ENCODE data around the gene POLG. TPM values are rescaled to one million over a fixed set of nuclear protein-coding genes. Genes with fewer than 3 reads are reported as not detected.

The POLG gene
- total and polyA plus RNA-seq, 2 of the 13 experiments (the other 11 are each of a cell fraction or from before 2014, with no cell fraction given), result 26.6 to 35.5 TPM

DNA sequence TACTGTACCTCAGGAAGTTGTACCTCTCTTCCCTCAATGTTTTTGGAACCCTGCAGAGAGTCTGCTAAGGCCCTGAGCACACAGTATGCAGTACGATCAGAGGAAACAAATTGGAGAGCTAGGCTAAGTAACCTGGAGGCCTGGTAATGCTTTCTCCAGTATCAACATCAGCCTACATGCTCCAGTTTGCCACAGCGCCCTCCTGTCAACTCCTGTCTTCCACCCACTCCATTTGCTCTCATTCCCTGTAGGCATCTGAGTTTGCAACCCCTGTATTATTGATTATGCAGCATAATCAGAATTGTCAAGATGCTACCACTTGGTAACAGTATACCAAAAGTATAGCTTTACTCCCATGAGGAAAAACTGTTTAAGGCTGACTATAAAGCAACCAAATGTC lies 14.4 kb downstream of the POLG start:
- no peak overlapping the region for H2AFZ ChIP-seq (ENCODE audit: low read length)
- H3K36me3 ChIP-seq (replicated peaks in 1 of 2; ENCODE audit: control insufficient read depth in 1 of 2, insufficient read depth in 2 of 2, low read length in 2 of 2), result peaks cover 51 to 85% of the 10 kb centered on the region in 2 experiments
- peaks cover 39% of the 10 kb centered on the region for H3K4me1 ChIP-seq (ENCODE audit: insufficient read depth, low read length)
- TF ChIP-seq, protein P1, sequence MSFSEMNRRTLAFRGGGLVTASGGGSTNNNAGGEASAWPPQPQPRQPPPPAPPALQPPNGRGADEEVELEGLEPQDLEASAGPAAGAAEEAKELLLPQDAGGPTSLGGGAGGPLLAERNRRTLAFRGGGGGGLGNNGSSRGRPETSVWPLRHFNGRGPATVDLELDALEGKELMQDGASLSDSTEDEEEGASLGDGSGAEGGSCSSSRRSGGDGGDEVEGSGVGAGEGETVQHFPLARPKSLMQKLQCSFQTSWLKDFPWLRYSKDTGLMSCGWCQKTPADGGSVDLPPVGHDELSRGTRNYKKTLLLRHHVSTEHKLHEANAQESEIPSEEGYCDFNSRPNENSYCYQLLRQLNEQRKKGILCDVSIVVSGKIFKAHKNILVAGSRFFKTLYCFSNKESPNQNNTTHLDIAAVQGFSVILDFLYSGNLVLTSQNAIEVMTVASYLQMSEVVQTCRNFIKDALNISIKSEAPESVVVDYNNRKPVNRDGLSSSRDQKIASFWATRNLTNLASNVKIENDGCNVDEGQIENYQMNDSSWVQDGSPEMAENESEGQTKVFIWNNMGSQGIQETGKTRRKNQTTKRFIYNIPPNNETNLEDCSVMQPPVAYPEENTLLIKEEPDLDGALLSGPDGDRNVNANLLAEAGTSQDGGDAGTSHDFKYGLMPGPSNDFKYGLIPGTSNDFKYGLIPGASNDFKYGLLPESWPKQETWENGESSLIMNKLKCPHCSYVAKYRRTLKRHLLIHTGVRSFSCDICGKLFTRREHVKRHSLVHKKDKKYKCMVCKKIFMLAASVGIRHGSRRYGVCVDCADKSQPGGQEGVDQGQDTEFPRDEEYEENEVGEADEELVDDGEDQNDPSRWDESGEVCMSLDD (CRISPR knock-in tag; IDR thresholded peaks at IDR 0.05; ENCODE audit: borderline replicate concordance), result no peak
- TF ChIP-seq, protein P2, sequence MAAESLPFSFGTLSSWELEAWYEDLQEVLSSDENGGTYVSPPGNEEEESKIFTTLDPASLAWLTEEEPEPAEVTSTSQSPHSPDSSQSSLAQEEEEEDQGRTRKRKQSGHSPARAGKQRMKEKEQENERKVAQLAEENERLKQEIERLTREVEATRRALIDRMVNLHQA (CRISPR knock-in tag; IDR thresholded peaks at IDR 0.05), result no peak
- TF ChIP-seq KMT2B (CRISPR knock-in tag; IDR thresholded peaks at IDR 0.05) (no peak), RBM22 (optimal IDR thresholded peaks at IDR 0.05; ENCODE audit: low read length) (no peak), NFE2 (CRISPR knock-in tag; IDR thresholded peaks at IDR 0.05) (no peak), ZKSCAN8 (CRISPR knock-in tag; IDR thresholded peaks at IDR 0.05; ENCODE audit: borderline replicate concordance) (no peak), ZNF33A (CRISPR knock-in tag; IDR thresholded peaks at IDR 0.05; ENCODE audit: borderline replicate concordance) (no peak), ZNF225 (CRISPR knock-in tag; IDR thresholded peaks at IDR 0.05) (no peak), ZSCAN20 (CRISPR knock-in tag; IDR thresholded peaks at IDR 0.05; ENCODE audit: borderline replicate concordance) (no peak), BHLHE40 (IDR thresholded peaks at IDR 0.05; ENCODE audit: low read length) (no peak), RAD21 (CRISPR knock-in tag; IDR thresholded peaks at IDR 0.05) (no peak), ZNF446 (CRISPR knock-in tag; IDR thresholded peaks at IDR 0.05) (no peak)
- TF ChIP-seq, protein P3, sequence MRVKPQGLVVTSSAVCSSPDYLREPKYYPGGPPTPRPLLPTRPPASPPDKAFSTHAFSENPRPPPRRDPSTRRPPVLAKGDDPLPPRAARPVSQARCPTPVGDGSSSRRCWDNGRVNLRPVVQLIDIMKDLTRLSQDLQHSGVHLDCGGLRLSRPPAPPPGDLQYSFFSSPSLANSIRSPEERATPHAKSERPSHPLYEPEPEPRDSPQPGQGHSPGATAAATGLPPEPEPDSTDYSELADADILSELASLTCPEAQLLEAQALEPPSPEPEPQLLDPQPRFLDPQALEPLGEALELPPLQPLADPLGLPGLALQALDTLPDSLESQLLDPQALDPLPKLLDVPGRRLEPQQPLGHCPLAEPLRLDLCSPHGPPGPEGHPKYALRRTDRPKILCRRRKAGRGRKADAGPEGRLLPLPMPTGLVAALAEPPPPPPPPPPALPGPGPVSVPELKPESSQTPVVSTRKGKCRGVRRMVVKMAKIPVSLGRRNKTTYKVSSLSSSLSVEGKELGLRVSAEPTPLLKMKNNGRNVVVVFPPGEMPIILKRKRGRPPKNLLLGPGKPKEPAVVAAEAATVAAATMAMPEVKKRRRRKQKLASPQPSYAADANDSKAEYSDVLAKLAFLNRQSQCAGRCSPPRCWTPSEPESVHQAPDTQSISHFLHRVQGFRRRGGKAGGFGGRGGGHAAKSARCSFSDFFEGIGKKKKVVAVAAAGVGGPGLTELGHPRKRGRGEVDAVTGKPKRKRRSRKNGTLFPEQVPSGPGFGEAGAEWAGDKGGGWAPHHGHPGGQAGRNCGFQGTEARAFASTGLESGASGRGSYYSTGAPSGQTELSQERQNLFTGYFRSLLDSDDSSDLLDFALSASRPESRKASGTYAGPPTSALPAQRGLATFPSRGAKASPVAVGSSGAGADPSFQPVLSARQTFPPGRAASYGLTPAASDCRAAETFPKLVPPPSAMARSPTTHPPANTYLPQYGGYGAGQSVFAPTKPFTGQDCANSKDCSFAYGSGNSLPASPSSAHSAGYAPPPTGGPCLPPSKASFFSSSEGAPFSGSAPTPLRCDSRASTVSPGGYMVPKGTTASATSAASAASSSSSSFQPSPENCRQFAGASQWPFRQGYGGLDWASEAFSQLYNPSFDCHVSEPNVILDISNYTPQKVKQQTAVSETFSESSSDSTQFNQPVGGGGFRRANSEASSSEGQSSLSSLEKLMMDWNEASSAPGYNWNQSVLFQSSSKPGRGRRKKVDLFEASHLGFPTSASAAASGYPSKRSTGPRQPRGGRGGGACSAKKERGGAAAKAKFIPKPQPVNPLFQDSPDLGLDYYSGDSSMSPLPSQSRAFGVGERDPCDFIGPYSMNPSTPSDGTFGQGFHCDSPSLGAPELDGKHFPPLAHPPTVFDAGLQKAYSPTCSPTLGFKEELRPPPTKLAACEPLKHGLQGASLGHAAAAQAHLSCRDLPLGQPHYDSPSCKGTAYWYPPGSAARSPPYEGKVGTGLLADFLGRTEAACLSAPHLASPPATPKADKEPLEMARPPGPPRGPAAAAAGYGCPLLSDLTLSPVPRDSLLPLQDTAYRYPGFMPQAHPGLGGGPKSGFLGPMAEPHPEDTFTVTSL (CRISPR knock-in tag; IDR thresholded peaks at IDR 0.05; ENCODE audit: borderline replicate concordance), result no peak
- TF ChIP-seq, protein P4, sequence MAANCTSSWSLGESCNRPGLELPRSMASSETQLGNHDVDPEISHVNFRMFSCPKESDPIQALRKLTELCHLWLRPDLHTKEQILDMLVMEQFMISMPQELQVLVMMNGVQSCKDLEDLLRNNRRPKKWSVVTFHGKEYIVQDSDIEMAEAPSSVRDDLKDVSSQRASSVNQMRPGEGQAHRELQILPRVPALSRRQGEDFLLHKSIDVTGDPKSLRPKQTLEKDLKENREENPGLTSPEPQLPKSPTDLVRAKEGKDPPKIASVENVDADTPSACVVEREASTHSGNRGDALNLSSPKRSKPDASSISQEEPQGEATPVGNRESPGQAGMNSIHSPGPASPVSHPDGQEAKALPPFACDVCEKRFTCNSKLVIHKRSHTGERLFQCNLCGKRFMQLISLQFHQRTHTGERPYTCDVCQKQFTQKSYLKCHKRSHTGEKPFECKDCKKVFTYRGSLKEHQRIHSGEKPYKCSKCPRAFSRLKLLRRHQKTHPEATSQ (CRISPR knock-in tag; IDR thresholded peaks at IDR 0.05; ENCODE audit: borderline replicate concordance), result no peak
- TF ChIP-seq, protein P5, sequence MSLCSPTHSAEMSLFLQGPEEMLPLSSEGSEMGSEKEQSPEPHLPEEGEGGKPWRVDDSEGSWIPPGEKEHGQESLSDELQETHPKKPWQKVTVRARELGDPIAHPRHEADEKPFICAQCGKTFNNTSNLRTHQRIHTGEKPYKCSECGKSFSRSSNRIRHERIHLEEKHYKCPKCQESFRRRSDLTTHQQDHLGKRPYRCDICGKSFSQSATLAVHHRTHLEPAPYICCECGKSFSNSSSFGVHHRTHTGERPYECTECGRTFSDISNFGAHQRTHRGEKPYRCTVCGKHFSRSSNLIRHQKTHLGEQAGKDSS (CRISPR knock-in tag; IDR thresholded peaks at IDR 0.05; ENCODE audit: borderline replicate concordance, low read depth), result no peak

More for the DNA sequence above, 14.4 kb downstream of the POLG start:
- DNase-seq (ENCODE audit: low spot score) (no peak), ATAC-seq (no peak), FAIRE-seq (no peak)
- WGBS (ENCODE audit: low lambda C conversion rate), result 96% methylated on average over 2 of the region's 2 CpGs
- Histone ChIP-seq H3K9ac (ENCODE audit: insufficient read depth, low read depth, low read length) (no peak overlapping the region), H3K27ac (ENCODE audit: extremely low read length, insufficient read depth, low read length) (no peak overlapping the region), H3K4me2 (ENCODE audit: low read depth, low read length) (no peak overlapping the region), H3K4me3 (replicated peaks in 1 of 3; ENCODE audit: insufficient read depth in 1 of 3, low read depth in 2 of 3, low read length in 3 of 3) (no peak overlapping the region), H4K20me1 (ENCODE audit: insufficient read depth, low read length) (peaks cover 3% of the 10 kb centered on the region), H3K27me3 (ENCODE audit: control insufficient read depth in 1 of 2, insufficient read depth in 2 of 2, low read length in 2 of 2) (no peaks in the 10 kb centered on the region), H3K79me2 (ENCODE audit: insufficient read depth, low read length) (peaks cover 2% of the 10 kb centered on the region), H3K9me3 (ENCODE audit: low read length) (no peaks in the 10 kb centered on the region)
- in situ Hi-C loops (cut with HindIII; ENCODE audit: extremely low pct_ligation_motif_present, low pct_unique_long_range_greater_than_20kb) (no loop called here), intact Hi-C loops (cut with micrococcal nuclease; ENCODE audit: unreplicated experiment) (no loop called here)
- CTCF ChIA-PET (ENCODE audit: low intra/inter-chr PET ratio, low total read pairs), result no interaction called here
- no TSS peak for BruUV-seq (replicated peaks)
- POLR2A ChIA-PET, result no interaction called here

Measured in HepG2 (cell line).